ENCODE results near the gene NEO1. TPM values are rescaled to one million over a fixed set of nuclear protein-coding genes. Genes with fewer than 3 reads are reported as not detected.

The NEO1 gene
- total and polyA plus RNA-seq, 2 experiments from 2014 or later: 39.1 to 64.0 TPM

DNA sequence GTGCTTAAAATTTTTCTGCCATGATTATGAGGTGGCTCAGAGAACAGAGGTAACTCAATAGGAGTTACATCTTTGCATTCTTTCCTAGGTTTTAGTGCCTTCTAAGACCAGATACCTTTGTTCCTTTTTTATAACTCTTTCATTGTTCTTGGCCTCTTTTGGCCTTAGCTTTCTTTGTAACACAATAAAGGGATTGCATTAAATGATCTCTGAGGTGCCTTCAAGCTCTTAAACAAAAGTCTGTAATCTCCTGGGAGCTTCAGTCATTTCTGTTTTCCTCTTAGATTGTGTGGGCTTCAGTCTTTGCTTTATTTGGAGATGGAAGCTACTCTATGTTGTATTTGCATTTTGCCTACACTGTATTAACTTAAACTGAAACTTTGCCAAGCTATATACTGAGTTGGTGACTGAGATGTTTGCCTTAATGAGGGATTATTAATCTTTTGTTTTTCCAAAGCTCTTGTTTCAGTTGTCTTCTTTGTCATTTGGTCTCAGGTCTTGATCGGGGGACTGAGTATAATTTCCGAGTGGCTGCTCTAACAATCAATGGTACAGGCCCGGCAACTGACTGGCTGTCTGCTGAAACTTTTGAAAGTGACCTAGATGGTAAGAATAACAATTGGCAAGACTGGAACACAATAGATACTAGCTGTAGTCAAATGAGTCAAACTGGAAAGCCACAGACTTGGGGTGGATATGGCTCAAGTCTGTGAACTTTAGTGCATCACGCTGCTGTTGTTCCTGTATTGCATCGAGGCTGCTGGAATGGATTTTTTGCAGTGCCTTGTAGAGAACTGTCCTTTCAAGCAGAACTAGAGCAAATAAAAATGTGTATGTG is 206.2 kb downstream of the NEO1 start:
- Histone ChIP-seq H3K4me3 (no peak overlapping the region), H3K79me2 (no peaks in the 10 kb centered on the region), H3K9me2 (replicated peaks; ENCODE audit: insufficient read depth) (no peaks in the 10 kb centered on the region), H3K9me3 (ENCODE audit: low read depth) (no peaks in the 10 kb centered on the region), H4K20me1 (ENCODE audit: insufficient read depth, poor library complexity, severe bottlenecking) (no peaks in the 10 kb centered on the region), H3K27ac (no peak overlapping the region), H3K36me3 (replicated peaks; ENCODE audit: insufficient read depth, low read depth) (no peaks in the 10 kb centered on the region), H3K27me3 (no peaks in the 10 kb centered on the region), H2AFZ (no peak overlapping the region), H3K4me2 (no peak overlapping the region), H3K4me1 (ENCODE audit: insufficient read depth) (no peaks in the 10 kb centered on the region)
- TF ChIP-seq, protein P1, sequence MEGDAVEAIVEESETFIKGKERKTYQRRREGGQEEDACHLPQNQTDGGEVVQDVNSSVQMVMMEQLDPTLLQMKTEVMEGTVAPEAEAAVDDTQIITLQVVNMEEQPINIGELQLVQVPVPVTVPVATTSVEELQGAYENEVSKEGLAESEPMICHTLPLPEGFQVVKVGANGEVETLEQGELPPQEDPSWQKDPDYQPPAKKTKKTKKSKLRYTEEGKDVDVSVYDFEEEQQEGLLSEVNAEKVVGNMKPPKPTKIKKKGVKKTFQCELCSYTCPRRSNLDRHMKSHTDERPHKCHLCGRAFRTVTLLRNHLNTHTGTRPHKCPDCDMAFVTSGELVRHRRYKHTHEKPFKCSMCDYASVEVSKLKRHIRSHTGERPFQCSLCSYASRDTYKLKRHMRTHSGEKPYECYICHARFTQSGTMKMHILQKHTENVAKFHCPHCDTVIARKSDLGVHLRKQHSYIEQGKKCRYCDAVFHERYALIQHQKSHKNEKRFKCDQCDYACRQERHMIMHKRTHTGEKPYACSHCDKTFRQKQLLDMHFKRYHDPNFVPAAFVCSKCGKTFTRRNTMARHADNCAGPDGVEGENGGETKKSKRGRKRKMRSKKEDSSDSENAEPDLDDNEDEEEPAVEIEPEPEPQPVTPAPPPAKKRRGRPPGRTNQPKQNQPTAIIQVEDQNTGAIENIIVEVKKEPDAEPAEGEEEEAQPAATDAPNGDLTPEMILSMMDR (IDR thresholded peaks at IDR 0.05; ENCODE audit: poor library complexity): no peak
- TF ChIP-seq EZH2 (IDR thresholded peaks at IDR 0.05; ENCODE audit: borderline replicate concordance) (no peak), EZH2phosphoT487 (IDR thresholded peaks at IDR 0.05; ENCODE audit: low read depth, severe bottlenecking, unreplicated experiment) (no peak)
- WGBS (ENCODE audit: low lambda C conversion rate, missing lambda C conversion rate): 97% methylated on average over 5 of the region's 5 CpGs
- no peak for DNase-seq (ENCODE audit: low spot score)

GRCh38 chr15:73264881-73265280 is 212.6 kb downstream of the NEO1 start:
- Histone ChIP-seq H3K9me2 (replicated peaks; ENCODE audit: insufficient read depth) (no peaks in the 10 kb centered on the region), H3K27me3 (no peaks in the 10 kb centered on the region), H2AFZ (no peak overlapping the region), H3K4me3 (no peak overlapping the region), H3K4me2 (no peak overlapping the region), H4K20me1 (ENCODE audit: insufficient read depth, poor library complexity, severe bottlenecking) (no peaks in the 10 kb centered on the region), H3K4me1 (ENCODE audit: insufficient read depth) (no peaks in the 10 kb centered on the region), H3K79me2 (no peaks in the 10 kb centered on the region), H3K36me3 (replicated peaks; ENCODE audit: insufficient read depth, low read depth) (no peaks in the 10 kb centered on the region), H3K27ac (no peak overlapping the region), H3K9me3 (ENCODE audit: low read depth) (no peaks in the 10 kb centered on the region)
- WGBS (ENCODE audit: low lambda C conversion rate, missing lambda C conversion rate): 89% methylated on average over 5 of the region's 5 CpGs
- DNase-seq (ENCODE audit: low spot score): no peak
- TF ChIP-seq EZH2 (IDR thresholded peaks at IDR 0.05; ENCODE audit: borderline replicate concordance): no peak
- TF ChIP-seq, protein P1 (IDR thresholded peaks at IDR 0.05; ENCODE audit: poor library complexity): no peak

DNA sequence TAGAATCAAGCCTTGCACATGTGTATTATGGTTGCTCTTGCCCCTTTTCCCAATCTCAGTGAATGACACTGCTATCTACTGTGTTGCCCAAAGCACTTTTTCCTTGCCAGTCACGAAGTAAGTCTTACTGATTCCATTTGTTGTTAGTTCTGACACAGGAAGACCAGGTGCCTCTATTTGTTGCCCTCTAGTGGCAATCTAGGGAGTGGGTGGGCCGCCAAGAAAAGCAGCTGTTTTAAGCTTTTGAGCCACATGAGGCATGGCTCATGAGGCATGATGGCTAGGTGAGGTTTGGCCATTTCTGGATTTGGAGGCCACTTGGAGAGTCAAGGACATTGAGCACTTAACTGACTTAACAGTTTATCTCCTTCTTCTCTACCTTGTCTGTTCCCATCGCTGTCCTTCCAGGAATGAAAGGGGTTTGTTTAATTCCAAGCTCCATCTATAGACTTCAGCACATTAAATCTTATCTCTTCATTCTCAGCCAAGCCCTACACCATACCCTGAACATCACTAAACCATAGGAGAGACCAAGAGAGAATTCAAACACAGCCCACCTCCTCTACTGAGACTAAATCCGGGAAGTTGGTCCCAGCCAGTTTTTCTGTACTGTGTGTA is 213.4 kb downstream of the NEO1 start:
- Histone ChIP-seq H3K4me3 (no peak overlapping the region), H3K4me1 (ENCODE audit: insufficient read depth) (peaks cover 7% of the 10 kb centered on the region), H3K79me2 (no peaks in the 10 kb centered on the region), H3K27ac (no peak overlapping the region), H3K36me3 (replicated peaks; ENCODE audit: insufficient read depth, low read depth) (no peaks in the 10 kb centered on the region), H3K9me2 (replicated peaks; ENCODE audit: insufficient read depth) (no peaks in the 10 kb centered on the region), H3K27me3 (no peaks in the 10 kb centered on the region), H2AFZ (no peak overlapping the region), H4K20me1 (ENCODE audit: insufficient read depth, poor library complexity, severe bottlenecking) (no peaks in the 10 kb centered on the region), H3K4me2 (no peak overlapping the region), H3K9me3 (ENCODE audit: low read depth) (no peaks in the 10 kb centered on the region)
- DNase-seq (ENCODE audit: low spot score): peak; percentile 64
- 61% methylated on average over 4 of the region's 4 CpGs for WGBS (ENCODE audit: low lambda C conversion rate, missing lambda C conversion rate)
- TF ChIP-seq, protein P1 (IDR thresholded peaks at IDR 0.05; ENCODE audit: poor library complexity): peak; percentile 59
- no peak for TF ChIP-seq EZH2 (IDR thresholded peaks at IDR 0.05; ENCODE audit: borderline replicate concordance)
- no peak for TF ChIP-seq EZH2phosphoT487 (IDR thresholded peaks at IDR 0.05; ENCODE audit: low read depth, severe bottlenecking, unreplicated experiment)

Data from hepatocyte (in vitro differentiated cells).